CD14-positive monocyte (primary cell): ENCODE measurements around the gene PDGFB. TPM values are rescaled to one million over a fixed set of nuclear protein-coding genes. Genes with fewer than 3 reads are reported as not detected.

Source experiments
- DNase-seq, 3 donors: peaks; one replicate each; pipeline ENCODE4 v3.0.0-alpha.2; 2011 to 2022
- H2AFZ ChIP-seq: 2 replicates; pipeline ENCODE4 v1.6.0; 2012; ENCODE audit warnings: mild to moderate bottlenecking, low read depth, low read length, inconsistent platforms; ENCODE audit not compliant: insufficient read depth, poor library complexity, severe bottlenecking
- H3K27ac ChIP-seq, 2 donors: 1 replicate in 1 of 2; 2 replicates in 1 of 2; pipeline ENCODE4 v1.5.1; 2012 to 2013; ENCODE audit warnings: low read length in 2 of 2, control low read depth in 1 of 2, inconsistent platforms in 1 of 2, low read depth in 1 of 2, mild to moderate bottlenecking in 1 of 2
- H3K27me3 ChIP-seq, 2 donors: one replicate each; pipeline versions ENCODE4 v1.6.0 to v1.6.1; 2011 to 2013; ENCODE audit warnings: low read length in 2 of 2; ENCODE audit not compliant: control insufficient read depth in 2 of 2, insufficient read depth in 2 of 2
- H3K36me3 ChIP-seq, 2 donors: replicated peaks in 1 of 2; 1 replicate in 1 of 2; 2 replicates in 1 of 2; pipeline versions ENCODE4 v1.5.1 to v1.6.1; 2012 to 2013; ENCODE audit warnings: low read length in 2 of 2, control low read depth in 1 of 2, inconsistent platforms in 1 of 2, mild to moderate bottlenecking in 1 of 2; ENCODE audit not compliant: insufficient read depth in 2 of 2, control insufficient read depth in 1 of 2
- H3K4me1 ChIP-seq, 2 donors: 1 replicate in 1 of 2; 2 replicates in 1 of 2; pipeline versions ENCODE4 v1.5.1 to v1.6.1; 2012 to 2013; ENCODE audit warnings: low read length in 2 of 2, control low read depth in 1 of 2, inconsistent platforms in 1 of 2, mild to moderate bottlenecking in 1 of 2, moderate library complexity in 1 of 2; ENCODE audit not compliant: insufficient read depth in 2 of 2, control insufficient read depth in 1 of 2
- H3K4me2 ChIP-seq: replicated peaks from 2 replicates; pipeline ENCODE3; 2012; ENCODE audit warnings: low read length, moderate library complexity, mild to moderate bottlenecking; ENCODE audit not compliant: poor library complexity, severe bottlenecking; ENCODE audit errors: extremely low read depth
- H3K4me3 ChIP-seq, 3 experiments: fragments of 200-600 bp in 1 of 3; sonication (generic) in 1 of 3; replicated peaks in 1 of 3; 1 replicate in 2 of 3; 2 replicates in 1 of 3; pipeline ENCODE4 v1.5.1; 2011 to 2013; ENCODE audit warnings: low read length in 3 of 3, mild to moderate bottlenecking in 3 of 3, control low read depth in 2 of 3, low read depth in 2 of 3, inconsistent platforms in 1 of 3, moderate library complexity in 1 of 3
- H3K79me2 ChIP-seq: 2 replicates; pipeline ENCODE4 v1.6.0; 2012; ENCODE audit warnings: mild to moderate bottlenecking, control low read depth, inconsistent platforms, low read length, moderate library complexity; ENCODE audit not compliant: insufficient read depth
- H3K9ac ChIP-seq: 2 replicates; pipeline ENCODE4 v1.6.0; 2017; ENCODE audit warnings: low read length, mild to moderate bottlenecking; ENCODE audit not compliant: insufficient read depth, poor library complexity, severe bottlenecking
- H3K9me3 ChIP-seq, 2 donors: replicated peaks in 1 of 2; 1 replicate in 1 of 2; 2 replicates in 1 of 2; pipeline versions ENCODE4 v1.5.1 to v1.6.1; 2012 to 2013; ENCODE audit warnings: low read length in 2 of 2, control low read depth in 1 of 2; ENCODE audit not compliant: control insufficient read depth in 1 of 2, insufficient read depth in 1 of 2
- H4K20me1 ChIP-seq: 2 replicates; pipeline ENCODE4 v1.6.0; 2012; ENCODE audit warnings: mild to moderate bottlenecking, low read length, control low read depth, moderate library complexity; ENCODE audit not compliant: insufficient read depth
- H3K27ac Mint-ChIP-seq, 7 donors: one replicate each; pipeline ENCODE4 v1.8.0; 2020; ENCODE audit warnings: mild to moderate bottlenecking in 7 of 7, mixed read lengths in 7 of 7, moderate library complexity in 6 of 7, inconsistent platforms in 2 of 7
- H3K27me3 Mint-ChIP-seq, 3 donors: one replicate each; pipeline ENCODE4 v1.8.0; 2021 to 2022; ENCODE audit warnings: low read depth in 3 of 3, mild to moderate bottlenecking in 3 of 3, mixed read lengths in 3 of 3, moderate library complexity in 3 of 3, inconsistent platforms in 1 of 3
- H3K36me3 Mint-ChIP-seq, 2 donors: one replicate each; pipeline ENCODE4 v1.8.0; 2020; ENCODE audit warnings: mixed read lengths in 2 of 2, inconsistent platforms in 1 of 2, mild to moderate bottlenecking in 1 of 2
- H3K4me1 Mint-ChIP-seq: one replicate; pipeline ENCODE4 v1.8.0; 2020; ENCODE audit warnings: mild to moderate bottlenecking, mixed read lengths
- H3K4me3 Mint-ChIP-seq, 2 donors: one replicate each; pipeline ENCODE4 v1.8.0; 2020; ENCODE audit warnings: mild to moderate bottlenecking in 2 of 2, mixed read lengths in 2 of 2, moderate library complexity in 1 of 2
- H3K9me3 Mint-ChIP-seq, 7 donors: one replicate each; pipeline ENCODE4 v1.8.0; 2020 to 2022; ENCODE audit warnings: mixed read lengths in 7 of 7, mild to moderate bottlenecking in 6 of 7, moderate library complexity in 6 of 7, inconsistent platforms in 2 of 7
- WGBS: methylation state at CpG from one replicate; pipeline ENCODE4 v1.1.5; 2013; ENCODE audit warnings: missing lambda C conversion rate; ENCODE audit not compliant: insufficient coverage; 5-methylcytosine and 5-hydroxymethylcytosine counted together
- intact Hi-C, 2 donors: fragments of 100-400 bp; cut with micrococcal nuclease; formaldehyde crosslinking; loops; one replicate each; pipeline versions ENCODE4 v1.15.0 to v1.15.1; 2023
- polyA plus RNA-seq, 3 donors: library from polyadenylated mRNA; depleted of rRNA in 1 of 3; unstranded in 2 of 3; stranded (reverse) in 1 of 3; fragments of 300-500 nt in 2 of 3; fragments of >200 nt in 1 of 3; fragmentation: Illumina TruSeq in 2 of 3; gene quantifications; 1 replicate in 2 of 3; 2 replicates in 1 of 3; pipeline ENCODE4 v1.2.3, GENCODE V29; 2012 to 2021
- TF ChIP-seq, protein P1 (sequence below): fragments of 200-600 bp; IDR thresholded peaks from one replicate; pipeline ENCODE4 v1.8.0; 2022; ENCODE audit warnings: antibody characterized with exemption, mild to moderate bottlenecking

PDGFB gene
- polyA plus RNA-seq, 3 donors = 0.15 TPM; not detected in 2

DNA sequence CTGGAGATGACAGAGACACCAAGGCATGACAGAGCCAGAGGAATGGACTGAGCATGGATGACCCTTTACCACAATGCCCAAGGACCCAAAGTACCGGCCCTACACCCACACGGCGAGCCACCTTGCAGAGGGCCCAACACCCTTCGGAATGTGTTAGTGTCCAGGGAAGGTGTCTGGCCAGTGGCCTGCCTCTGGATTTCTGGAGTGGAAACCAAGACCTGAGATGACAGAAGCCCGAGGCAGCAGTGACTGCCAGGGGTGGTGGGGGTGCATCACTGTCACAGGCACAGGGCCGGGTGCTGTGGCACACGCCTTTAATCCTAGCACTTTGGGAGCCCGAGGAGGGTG lies 28.7 kb downstream of the PDGFB start:
- Histone ChIP-seq H3K27ac (no peak overlapping the region), H3K4me2 (no peak overlapping the region), H2AFZ (no peak overlapping the region), H3K4me3 (no peak overlapping the region), H3K9me3 (no peaks in the 10 kb centered on the region), H3K36me3 (no peaks in the 10 kb centered on the region), H3K27me3 (peaks cover 2 to 5% of the 10 kb centered on the region in 2 donors), H3K9ac (no peak overlapping the region), H4K20me1 (no peaks in the 10 kb centered on the region), H3K79me2 (no peaks in the 10 kb centered on the region), H3K4me1 (no peaks in the 10 kb centered on the region)
- intact Hi-C loops = no loop called here
- TF ChIP-seq, protein P1, sequence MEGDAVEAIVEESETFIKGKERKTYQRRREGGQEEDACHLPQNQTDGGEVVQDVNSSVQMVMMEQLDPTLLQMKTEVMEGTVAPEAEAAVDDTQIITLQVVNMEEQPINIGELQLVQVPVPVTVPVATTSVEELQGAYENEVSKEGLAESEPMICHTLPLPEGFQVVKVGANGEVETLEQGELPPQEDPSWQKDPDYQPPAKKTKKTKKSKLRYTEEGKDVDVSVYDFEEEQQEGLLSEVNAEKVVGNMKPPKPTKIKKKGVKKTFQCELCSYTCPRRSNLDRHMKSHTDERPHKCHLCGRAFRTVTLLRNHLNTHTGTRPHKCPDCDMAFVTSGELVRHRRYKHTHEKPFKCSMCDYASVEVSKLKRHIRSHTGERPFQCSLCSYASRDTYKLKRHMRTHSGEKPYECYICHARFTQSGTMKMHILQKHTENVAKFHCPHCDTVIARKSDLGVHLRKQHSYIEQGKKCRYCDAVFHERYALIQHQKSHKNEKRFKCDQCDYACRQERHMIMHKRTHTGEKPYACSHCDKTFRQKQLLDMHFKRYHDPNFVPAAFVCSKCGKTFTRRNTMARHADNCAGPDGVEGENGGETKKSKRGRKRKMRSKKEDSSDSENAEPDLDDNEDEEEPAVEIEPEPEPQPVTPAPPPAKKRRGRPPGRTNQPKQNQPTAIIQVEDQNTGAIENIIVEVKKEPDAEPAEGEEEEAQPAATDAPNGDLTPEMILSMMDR = peak; percentile 29
- 83% methylated on average over 7 of the region's 8 CpGs for WGBS
- Mint-ChIP-seq H3K27ac (peak overlapping the region in 1 of 7 donors; percentile 45), H3K4me3 (no peak overlapping the region), H3K36me3 (no peaks in the 10 kb centered on the region), H3K9me3 (peaks cover 0 to 6% (median 2%) of the 10 kb centered on the region in 7 donors), H3K4me1 (peaks cover 5% of the 10 kb centered on the region), H3K27me3 (peaks cover 19 to 47% (median 35%) of the 10 kb centered on the region in 3 donors)
- DNase-seq = no peak

DNA sequence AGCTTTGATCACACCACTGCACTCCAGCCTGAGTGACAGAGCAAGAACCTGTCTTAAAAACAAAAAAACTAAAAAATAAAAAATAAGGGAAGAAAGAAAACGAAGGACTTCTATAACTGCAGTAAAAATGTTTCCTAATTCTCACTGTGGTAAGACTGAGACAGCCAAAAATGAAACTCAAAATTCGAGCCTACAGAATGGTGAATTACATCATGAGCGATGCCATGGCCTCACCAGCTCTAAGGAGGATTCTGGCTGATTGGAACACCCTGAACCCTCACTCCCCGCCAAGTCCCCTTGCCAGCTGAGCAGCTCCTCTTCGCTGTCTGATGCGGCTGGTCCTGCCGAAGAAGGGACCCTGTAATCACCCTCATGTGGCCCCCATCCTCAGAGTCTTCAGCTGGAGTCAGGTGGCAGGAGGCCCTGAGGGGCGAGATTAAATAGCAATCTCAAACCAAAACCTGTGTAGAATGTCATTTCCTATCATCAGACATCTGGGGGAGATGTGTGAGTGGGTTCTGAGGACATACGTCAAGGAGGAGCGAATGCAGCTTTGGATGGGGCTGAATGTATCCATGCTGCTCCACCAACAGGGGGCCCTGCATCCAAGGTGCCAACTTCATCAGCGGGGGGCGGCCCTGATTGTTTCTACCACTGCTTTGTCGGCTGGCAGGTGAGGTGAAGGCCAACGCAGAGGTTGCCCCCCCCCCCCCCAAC lies 29.2 kb downstream of the PDGFB start:
- no peaks in the 10 kb centered on the region for H4K20me1 ChIP-seq
- Mint-ChIP-seq H3K4me3 (peak overlapping the region in 1 of 2 donors; percentile 64), H3K4me1 (peaks cover 5% of the 10 kb centered on the region), H3K36me3 (no peaks in the 10 kb centered on the region), H3K27ac (peak overlapping the region in 1 of 7 donors; percentile 20), H3K9me3 (peaks cover 0 to 6% (median 1%) of the 10 kb centered on the region in 7 donors), H3K27me3 (peaks cover 18 to 44% (median 36%) of the 10 kb centered on the region in 3 donors)
- intact Hi-C loops = no loop called here
- peak in 1 of 3 donors; percentile 27 for DNase-seq
- H3K4me2 ChIP-seq = no peak overlapping the region
- no peak overlapping the region for H3K9ac ChIP-seq
- no peaks in the 10 kb centered on the region for H3K79me2 ChIP-seq
- WGBS = 31% methylated on average over 7 of the region's 14 CpGs
- no peaks in the 10 kb centered on the region for H3K4me1 ChIP-seq
- H2AFZ ChIP-seq = no peak overlapping the region
- H3K9me3 ChIP-seq = no peaks in the 10 kb centered on the region
- no peak overlapping the region for H3K4me3 ChIP-seq
- H3K36me3 ChIP-seq = no peaks in the 10 kb centered on the region
- H3K27ac ChIP-seq = no peak overlapping the region
- peaks cover 2 to 5% of the 10 kb centered on the region in 2 donors for H3K27me3 ChIP-seq
- TF ChIP-seq, protein P1 = peak; percentile 53
